IMR-90 (cell line): ENCODE results near the gene C17orf50.

ENCODE experiments used
- BHLHE40 ChIP-seq: fragments of 150-350 bp; IDR thresholded peaks from 2 replicates; pipeline ENCODE4 v1.6.1; 2016; ENCODE audit warnings: mild to moderate bottlenecking, low read depth, low read length
- CTCF ChIP-seq: conservative IDR thresholded peaks from 2 replicates; pipeline ENCODE4 v1.5.1; 2012; ENCODE audit warnings: mild to moderate bottlenecking, low read depth, low read length, improper control_type of control experiment
- FOS ChIP-seq: fragments of 150-350 bp; IDR thresholded peaks from 2 replicates; pipeline ENCODE4 v1.6.1; 2016; ENCODE audit warnings: low read depth, low read length
- MAFK ChIP-seq: IDR thresholded peaks from 2 replicates; pipeline ENCODE4 v1.6.1; 2012; ENCODE audit warnings: low read depth, low read length, improper control_type of control experiment
- NFE2L2 ChIP-seq: fragments of 150-350 bp; IDR thresholded peaks from 2 replicates; pipeline ENCODE4 v1.6.1; 2016; ENCODE audit warnings: low read depth, mild to moderate bottlenecking, low read length
- POLR2A ChIP-seq: IDR thresholded peaks from 2 replicates; pipeline ENCODE4 v1.6.1; 2012; ENCODE audit warnings: mild to moderate bottlenecking, low read depth, low read length
- RAD21 ChIP-seq: IDR thresholded peaks from 2 replicates; pipeline ENCODE4 v1.6.1; 2012; ENCODE audit warnings: low read length, improper control_type of control experiment
- RCOR1 ChIP-seq: IDR thresholded peaks from 2 replicates; pipeline ENCODE4 v1.6.1; 2012; ENCODE audit warnings: mild to moderate bottlenecking, low read length, improper control_type of control experiment; ENCODE audit not compliant: insufficient replicate concordance
- RFX5 ChIP-seq: IDR thresholded peaks from 2 replicates; pipeline ENCODE4 v1.8.0; 2012; ENCODE audit warnings: low read depth, mild to moderate bottlenecking, low read length, moderate library complexity
- SMC3 ChIP-seq: fragments of 150-350 bp; IDR thresholded peaks from 2 replicates; pipeline ENCODE4 v1.6.1; 2016; ENCODE audit warnings: low read depth, mild to moderate bottlenecking, antibody characterized with exemption, low read length, moderate library complexity
- TF ChIP-seq, protein P1 (sequence below): fragments of 150-350 bp; IDR thresholded peaks from 2 replicates; pipeline ENCODE4 v1.6.1; 2017; ENCODE audit warnings: mild to moderate bottlenecking, antibody characterized with exemption, low read length, low read depth

- TF ChIP-seq CTCF: no peak
- no peak for TF ChIP-seq POLR2A
- no peak for TF ChIP-seq RCOR1
- TF ChIP-seq RAD21: no peak
- no peak for TF ChIP-seq SMC3
- TF ChIP-seq MAFK: no peak
- TF ChIP-seq, protein P1, sequence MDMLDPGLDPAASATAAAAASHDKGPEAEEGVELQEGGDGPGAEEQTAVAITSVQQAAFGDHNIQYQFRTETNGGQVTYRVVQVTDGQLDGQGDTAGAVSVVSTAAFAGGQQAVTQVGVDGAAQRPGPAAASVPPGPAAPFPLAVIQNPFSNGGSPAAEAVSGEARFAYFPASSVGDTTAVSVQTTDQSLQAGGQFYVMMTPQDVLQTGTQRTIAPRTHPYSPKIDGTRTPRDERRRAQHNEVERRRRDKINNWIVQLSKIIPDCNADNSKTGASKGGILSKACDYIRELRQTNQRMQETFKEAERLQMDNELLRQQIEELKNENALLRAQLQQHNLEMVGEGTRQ: no peak
- no peak for TF ChIP-seq NFE2L2
- no peak for TF ChIP-seq FOS
- no peak for TF ChIP-seq BHLHE40
- no peak for TF ChIP-seq RFX5
These were observed 36.7 kb downstream of the C17orf50 start for GRCh38 chr17:35797370-35797769.
